Measurements from ENCODE around the gene USP32. TPM values are rescaled to one million over a fixed set of nuclear protein-coding genes. Genes with fewer than 3 reads are reported as not detected.

The USP32 gene
- total RNA-seq, 1 donor from 2014 or later, result 39.1 TPM

GRCh38 chr17:60141111-60142018 lies 250.6 kb downstream of the USP32 start:
- H3K4me1 Mint-ChIP-seq (ENCODE audit: unreplicated experiment), result peaks cover 23% of the 10 kb centered on the region

GRCh38 chr17:60139438-60140285 lies 252.3 kb downstream of the USP32 start:
- peak; percentile 85 for DNase-seq (ENCODE audit: extremely low spot score, unreplicated experiment)
- H3K27ac Mint-ChIP-seq, result no peak overlapping the region
- peak overlapping the region; percentile 45 for H3K4me3 Mint-ChIP-seq
- H3K27me3 Mint-ChIP-seq, result peaks cover 89% of the 10 kb centered on the region
- H3K4me1 Mint-ChIP-seq (ENCODE audit: unreplicated experiment), result peaks cover 26% of the 10 kb centered on the region
- peaks cover 5% of the 10 kb centered on the region for H3K9me3 Mint-ChIP-seq
- peak; percentile 68 for TF ChIP-seq CTCF (conservative IDR thresholded peaks at IDR 0.05)
- H3K36me3 Mint-ChIP-seq, result peaks cover 3% of the 10 kb centered on the region

More at GRCh38 chr17:60141111-60142018, 250.6 kb downstream of the USP32 start:
- Mint-ChIP-seq H3K9me3 (no peaks in the 10 kb centered on the region), H3K4me3 (peak overlapping the region; percentile 67), H3K27ac (no peak overlapping the region), H3K36me3 (no peaks in the 10 kb centered on the region), H3K27me3 (peaks cover 97% of the 10 kb centered on the region)
- TF ChIP-seq CTCF (conservative IDR thresholded peaks at IDR 0.05), result no peak
- DNase-seq (ENCODE audit: extremely low spot score, unreplicated experiment), result no peak

- no peak overlapping the region for H3K4me3 Mint-ChIP-seq
- H3K4me1 Mint-ChIP-seq (ENCODE audit: unreplicated experiment), result peaks cover 34% of the 10 kb centered on the region
- no peak for TF ChIP-seq CTCF (conservative IDR thresholded peaks at IDR 0.05)
- H3K36me3 Mint-ChIP-seq, result peaks cover 3% of the 10 kb centered on the region
- peaks cover 5% of the 10 kb centered on the region for H3K9me3 Mint-ChIP-seq
- no peak overlapping the region for H3K27ac Mint-ChIP-seq
- no peak for DNase-seq (ENCODE audit: extremely low spot score, unreplicated experiment)
- peaks cover 82% of the 10 kb centered on the region for H3K27me3 Mint-ChIP-seq
These were observed 253.0 kb downstream of the USP32 start for GRCh38 chr17:60138769-60139437.

GRCh38 chr17:60137731-60138130 lies 254.2 kb downstream of the USP32 start:
- peaks cover 70% of the 10 kb centered on the region for H3K27me3 Mint-ChIP-seq
- H3K36me3 Mint-ChIP-seq, result peaks cover 3% of the 10 kb centered on the region

More at GRCh38 chr17:60137731-60138130, 254.2 kb downstream of the USP32 start:
- no peak for TF ChIP-seq CTCF (conservative IDR thresholded peaks at IDR 0.05)
- DNase-seq (ENCODE audit: extremely low spot score, unreplicated experiment), result no peak
- H3K9me3 Mint-ChIP-seq, result peaks cover 5% of the 10 kb centered on the region
- H3K27ac Mint-ChIP-seq, result no peak overlapping the region
- H3K4me1 Mint-ChIP-seq (ENCODE audit: unreplicated experiment), result peaks cover 27% of the 10 kb centered on the region
- no peak overlapping the region for H3K4me3 Mint-ChIP-seq
